Globus pallidus (tissue), 1 donor: ENCODE results near the gene PIK3CD.
"Not testable (repeated sequence)": the region's sequence is repeated elsewhere in the genome, so short reads cannot be mapped to it uniquely, and the experiment has no call there.

Experiments used
- DNase-seq: peaks from one replicate; pipeline ENCODE4 v3.0.0-alpha.2; 2015; ENCODE audit warnings: low spot score

PIK3CD gene

DNA sequence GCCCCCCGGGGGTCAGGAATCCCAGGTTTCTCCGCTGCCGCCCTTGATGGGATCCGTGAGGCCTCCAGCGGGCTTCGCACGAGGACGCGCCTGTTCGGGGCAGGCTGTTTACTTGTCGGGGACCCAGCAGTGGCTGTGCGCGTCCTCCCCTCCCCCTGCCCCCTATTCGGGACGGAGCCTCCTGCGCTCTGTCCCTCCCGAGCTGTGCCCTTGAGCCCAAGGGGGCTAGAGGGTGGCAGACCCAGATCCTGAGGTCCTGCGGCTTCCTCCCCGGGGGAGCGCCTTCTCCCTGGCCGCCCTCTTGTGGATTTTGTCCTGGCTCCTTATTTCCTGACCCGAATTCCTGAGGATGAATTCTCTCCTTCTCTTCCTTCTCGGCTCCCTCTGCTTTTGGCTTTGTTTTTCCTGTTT is 38.4 kb downstream of the PIK3CD start:
- no peak for DNase-seq

DNA sequence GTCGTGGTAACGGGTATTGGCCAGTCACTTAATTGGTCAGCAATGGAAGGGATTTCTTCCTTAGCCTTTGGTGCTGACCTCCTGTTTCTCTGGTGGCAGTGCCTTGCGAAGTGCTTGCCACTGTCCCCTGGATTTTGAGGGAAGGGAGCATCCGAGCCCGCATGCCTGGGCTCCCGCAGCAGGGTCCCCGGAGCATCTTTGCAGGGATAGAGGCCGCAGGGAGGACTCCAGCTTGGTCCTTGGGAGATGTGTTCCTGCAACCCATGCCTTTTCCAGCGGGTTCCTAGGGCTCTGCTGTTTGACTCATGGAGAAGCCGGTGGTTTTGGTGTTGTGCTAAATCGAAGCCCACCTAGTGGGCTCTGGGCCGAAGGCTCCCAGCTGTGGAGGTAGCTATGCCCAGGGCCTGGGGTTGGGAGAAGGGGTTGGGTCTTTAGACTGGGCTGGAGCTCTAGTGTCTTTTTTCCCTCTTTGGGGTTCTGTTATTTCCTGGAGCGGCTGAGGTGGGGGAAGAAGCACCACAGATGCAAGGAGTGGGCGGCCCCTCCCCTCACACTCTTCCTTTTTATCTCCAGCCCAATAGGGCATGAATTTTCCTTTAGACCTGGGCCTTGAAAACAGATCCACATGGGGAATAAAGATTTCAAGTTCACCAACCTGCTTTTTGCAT is 39.0 kb downstream of the PIK3CD start:
- no peak for DNase-seq

DNA sequence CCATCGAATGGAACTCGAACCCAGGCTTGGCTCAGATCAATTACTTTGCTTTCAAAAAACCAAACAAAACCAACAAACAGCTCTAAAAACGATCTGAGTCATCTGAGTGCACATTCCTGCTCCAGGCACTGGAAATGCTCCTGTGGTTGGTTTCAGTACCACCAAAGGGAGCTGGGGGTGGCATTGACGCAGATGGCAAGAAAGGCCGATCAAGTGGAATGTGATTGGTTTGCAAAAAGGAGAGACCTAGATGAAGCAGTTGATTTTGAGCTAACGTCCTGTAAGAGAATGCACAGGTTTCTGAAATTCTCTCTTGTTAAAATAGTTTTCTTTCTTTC is 39.5 kb downstream of the PIK3CD start:
- no peak for DNase-seq

DNA sequence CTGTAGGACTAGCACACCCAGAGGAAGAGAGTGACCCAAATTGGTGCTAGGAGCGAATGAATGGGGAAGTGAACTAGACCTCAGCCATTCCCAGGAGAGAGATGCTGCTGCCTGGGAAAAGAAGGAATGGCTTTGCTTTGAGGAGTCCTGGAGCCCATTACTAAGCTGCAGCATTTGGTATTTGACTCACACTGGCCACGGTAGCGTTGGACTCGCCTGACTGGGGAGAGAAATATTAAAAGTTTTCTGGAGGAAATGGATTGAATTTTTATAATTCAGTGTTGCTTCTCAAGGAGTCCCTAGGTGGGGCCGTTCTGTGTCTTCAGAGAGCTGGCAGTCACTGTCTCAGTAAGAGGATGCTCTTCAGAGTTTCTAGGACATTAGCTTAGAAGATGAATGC is 40.2 kb downstream of the PIK3CD start:
- DNase-seq, result no peak

DNA sequence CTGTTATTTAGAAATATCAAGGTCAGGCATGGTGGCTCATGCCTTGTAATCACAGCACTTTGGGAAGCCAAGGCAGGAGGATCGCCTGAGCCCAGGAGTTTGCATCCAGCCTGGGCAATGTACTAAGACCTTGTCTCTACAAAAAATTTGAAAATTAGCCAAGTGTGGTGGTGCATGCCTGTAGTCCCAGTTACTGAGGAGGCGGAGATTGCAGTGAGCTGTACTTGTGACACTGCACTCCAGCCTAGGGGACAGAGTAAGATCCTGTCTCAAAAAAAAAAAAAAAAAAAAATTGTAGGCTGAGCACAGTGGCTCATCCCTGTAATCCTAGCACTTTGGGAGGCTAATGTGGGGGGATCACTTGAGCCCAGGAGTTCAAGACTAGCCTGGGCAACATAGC is 45.3 kb downstream of the PIK3CD start:
- no peak for DNase-seq

DNA sequence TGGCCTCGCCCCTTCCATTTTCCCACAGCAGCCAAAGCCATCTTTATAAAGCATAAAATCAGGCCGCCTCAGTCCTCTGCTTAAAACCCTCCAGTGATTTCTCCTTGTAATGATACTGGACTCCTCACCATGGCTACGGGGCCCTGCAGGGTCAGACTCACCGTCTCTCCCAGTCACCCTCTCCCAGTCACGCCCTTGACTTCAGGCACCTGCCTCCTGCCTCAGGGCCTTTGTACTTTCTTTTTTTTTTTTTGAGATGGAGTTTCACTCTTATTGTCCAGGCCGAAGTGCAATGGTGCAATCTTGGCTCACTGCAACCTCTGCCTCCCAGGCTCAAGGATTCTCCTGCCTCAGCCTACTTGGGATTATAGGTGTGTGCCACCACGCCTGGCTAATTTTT is 47.8 kb downstream of the PIK3CD start:
- no peak for DNase-seq

DNA sequence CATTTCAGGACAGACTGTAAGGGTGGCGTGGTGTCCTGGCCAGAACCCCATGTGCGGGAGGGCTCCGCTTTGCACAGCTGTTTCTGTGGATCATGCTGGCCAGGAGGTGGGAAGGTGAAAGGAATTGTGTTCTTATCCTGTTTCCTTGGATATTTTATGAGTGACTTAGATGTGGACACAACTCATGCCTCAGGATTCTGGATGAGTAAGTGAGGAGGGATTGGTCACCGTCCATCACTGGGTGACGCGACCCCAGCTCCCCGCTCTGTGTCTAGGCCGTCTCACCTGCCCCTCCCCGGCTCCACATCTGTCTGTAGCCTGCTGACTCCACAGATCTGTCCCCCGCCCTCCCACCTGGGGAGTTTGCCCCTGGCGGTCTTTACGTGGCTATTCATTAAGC is 48.8 kb downstream of the PIK3CD start:
- DNase-seq, result no peak

DNA sequence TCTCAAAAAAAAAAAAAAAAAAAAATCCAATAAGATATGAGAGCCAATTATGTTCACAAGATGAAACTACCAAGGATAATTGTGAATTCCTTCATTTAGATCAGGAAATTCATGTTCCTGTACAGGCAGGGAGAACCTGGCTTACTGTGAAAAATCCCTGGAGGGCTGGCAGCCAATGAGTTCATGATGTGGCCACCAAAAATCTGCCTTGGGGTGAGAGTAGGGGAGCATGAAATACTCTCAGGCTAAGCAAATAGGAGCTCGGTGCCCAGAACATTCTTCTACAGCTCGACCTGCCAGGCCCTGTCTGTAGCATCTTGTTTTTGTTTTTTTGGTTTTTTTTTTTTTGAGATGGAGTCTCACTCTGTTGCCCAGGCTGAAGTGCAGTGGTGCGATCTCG is 50.1 kb downstream of the PIK3CD start:
- no peak for DNase-seq

DNA sequence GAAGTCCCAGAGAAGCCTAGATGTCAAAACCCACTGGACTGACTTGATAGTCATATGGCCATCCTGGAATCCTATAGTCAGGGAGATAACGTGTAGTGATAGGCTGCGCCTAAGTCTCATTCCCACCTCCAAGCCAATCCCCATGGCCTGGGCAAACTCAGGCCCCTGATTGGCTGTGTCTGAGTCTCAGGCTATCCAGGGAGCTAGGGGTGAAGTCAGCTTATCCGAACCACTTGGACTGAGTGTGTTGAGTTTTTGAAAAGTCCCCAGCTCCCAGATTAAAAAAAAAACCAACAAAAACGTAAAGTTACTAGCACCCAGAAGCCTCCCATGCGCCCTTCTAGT is 51.6 kb downstream of the PIK3CD start:
- DNase-seq, result no peak

DNA sequence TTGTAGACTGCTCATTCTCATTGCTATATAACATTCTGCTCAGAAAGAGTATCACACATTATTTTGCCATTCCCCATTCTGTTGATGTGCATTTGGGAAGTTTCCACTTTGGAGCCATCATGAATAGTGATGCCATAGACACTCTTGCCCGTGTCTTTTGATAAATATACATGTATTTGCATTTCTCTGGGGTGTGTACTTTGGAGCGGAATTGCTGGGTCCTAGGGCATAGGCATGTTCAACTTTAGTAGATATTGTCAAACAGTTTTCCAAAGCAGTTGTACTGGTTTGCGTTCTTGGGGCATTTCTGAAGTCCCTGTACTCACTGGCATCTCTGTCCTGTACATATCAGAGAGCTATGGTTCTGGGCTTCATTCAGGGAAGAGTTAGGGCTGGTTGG is 52.1 kb downstream of the PIK3CD start:
- DNase-seq, result no peak

DNA sequence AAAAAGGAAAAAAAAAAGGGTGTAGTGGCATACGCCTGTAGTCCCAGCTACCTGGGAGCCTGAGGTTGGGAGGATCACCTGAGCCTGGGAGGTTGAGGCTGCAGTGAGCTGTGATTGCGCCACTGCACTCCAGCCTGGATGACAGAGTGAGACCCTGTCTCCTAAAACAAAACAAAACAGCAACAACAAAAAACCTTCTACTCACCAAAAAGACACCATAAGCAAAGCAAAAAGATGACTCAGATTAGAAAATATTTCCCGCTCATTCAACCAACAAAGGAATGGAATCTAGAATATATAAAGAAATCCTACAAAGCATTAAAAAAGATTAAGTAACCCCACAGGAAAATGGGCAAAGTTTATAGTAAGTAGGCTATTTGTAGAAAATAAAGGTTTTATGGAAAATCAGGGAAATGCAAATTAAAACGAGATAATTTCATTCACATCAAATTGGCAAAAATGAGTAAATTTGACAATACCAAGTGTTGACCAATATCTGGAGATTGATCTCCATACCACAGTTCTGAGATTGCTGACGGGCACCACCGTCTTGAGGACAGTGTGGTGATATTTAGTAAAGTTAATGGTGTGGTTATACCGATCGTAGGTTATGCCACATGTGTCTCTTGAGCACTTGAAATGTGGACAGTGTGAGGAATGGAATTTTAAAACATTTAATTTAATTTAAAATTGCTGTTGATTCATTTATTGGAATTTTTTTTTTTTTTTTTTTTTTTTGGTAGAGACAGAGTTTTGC is 54.0 kb downstream of the PIK3CD start:
- DNase-seq, result no peak

DNA sequence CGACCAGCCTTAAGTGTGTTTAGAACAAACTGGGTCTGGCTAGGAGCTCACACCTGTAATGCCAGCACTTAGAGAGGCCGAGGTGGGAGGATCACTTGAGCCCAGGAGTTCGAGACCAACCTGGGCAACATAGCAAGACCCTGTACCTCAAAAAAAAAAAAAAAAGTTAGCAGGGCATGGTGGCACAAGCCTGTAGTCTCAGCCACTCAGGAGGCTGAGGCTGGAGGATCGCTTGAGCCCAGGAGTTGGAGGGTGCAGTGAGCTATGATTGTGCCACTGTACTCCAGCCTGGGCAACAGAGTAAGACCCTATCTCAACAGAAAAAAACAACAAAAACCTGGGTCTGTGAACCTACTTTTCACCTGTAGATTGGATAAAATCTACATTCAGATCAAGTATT is 54.6 kb downstream of the PIK3CD start:
- DNase-seq, result no peak

DNA sequence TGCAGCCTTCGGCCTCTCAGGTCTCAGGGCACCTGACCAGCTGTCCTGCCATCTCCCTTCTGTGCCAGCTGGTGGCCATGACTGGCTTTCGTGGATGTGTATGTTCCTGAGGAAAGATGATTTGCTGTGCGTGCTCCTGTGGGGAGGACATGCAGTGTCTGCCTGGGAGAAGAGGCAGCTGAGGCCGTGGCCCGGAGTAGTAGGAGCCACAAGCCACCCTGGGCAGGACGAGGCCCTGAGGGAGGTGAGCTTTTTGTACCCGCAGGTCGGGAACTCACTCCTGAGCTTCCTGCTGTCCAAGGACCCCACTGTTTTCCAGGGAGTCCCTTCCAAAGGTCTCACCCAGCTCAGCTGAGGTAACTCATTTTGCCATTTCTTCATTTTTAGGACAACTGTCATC is 58.5 kb downstream of the PIK3CD start:
- no peak for DNase-seq

DNA sequence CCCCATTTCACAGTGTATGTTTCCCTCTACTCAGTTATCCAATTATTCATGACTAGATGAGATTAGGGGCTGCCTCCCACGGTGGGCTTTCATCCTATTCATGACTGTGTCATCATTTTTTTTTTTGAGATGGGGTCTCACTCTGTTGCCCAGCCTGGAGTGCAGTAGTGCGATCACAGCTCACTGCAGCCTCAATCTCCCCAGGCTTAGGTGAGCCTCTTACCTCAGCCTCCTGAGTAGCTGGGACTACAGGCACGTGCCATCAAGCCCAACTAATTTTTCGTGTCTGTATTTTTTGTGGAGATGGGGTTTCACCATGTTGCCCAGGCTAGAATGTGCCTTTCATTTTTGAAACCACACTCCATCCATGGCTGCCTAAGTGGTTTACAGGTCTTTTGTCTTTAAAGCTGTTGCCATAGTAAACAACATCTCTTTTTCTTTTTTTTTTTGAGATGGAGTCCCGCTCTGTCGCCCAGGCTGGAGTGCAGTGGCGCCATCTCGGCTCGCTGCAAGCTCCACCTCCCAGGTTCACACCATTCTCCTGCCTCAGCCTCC is 60.0 kb downstream of the PIK3CD start:
- DNase-seq, result no peak

DNA sequence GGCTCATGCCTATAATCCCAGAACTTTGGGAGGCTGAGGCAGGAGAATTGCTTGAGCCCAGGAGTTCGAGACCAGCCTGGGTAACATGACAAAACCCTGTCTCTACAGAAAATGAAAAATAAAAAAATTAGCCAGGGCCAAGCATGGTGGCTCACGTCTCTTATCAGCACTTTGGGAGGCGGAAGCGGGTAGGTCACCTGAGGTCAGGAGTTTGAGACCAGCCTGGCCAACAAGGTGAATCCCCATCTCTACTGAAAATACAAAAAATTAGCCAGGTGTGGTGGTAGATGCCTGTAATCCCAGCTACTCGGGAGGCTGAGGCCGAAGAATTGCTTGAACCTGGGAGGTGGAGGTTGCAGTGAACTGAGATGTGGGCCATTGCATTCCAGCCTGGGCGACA is 61.2 kb downstream of the PIK3CD start:
- not testable (repeated sequence) for DNase-seq

DNA sequence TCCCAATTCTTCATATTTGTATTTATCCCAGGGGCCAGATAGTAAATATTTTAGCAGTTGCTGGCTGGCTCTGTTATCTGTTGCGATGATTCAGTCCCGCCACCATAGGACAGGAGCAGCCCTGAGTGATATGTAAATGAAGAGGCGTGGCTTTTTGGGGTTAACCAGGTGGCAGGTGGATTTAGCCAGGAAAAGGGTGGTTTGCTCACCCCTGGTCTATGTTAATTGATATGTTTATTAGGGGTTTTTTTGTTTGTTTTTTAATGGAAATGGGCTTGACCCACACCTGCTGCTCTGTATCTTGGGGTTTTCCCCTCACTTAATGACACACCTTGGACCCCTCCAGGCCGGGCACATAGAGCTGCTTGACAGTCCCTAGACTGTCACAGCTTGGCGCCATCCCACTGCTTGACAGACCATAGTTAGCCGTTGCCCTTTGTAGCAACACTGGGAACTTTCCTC is 62.8 kb downstream of the PIK3CD start:
- DNase-seq, result no peak

DNA sequence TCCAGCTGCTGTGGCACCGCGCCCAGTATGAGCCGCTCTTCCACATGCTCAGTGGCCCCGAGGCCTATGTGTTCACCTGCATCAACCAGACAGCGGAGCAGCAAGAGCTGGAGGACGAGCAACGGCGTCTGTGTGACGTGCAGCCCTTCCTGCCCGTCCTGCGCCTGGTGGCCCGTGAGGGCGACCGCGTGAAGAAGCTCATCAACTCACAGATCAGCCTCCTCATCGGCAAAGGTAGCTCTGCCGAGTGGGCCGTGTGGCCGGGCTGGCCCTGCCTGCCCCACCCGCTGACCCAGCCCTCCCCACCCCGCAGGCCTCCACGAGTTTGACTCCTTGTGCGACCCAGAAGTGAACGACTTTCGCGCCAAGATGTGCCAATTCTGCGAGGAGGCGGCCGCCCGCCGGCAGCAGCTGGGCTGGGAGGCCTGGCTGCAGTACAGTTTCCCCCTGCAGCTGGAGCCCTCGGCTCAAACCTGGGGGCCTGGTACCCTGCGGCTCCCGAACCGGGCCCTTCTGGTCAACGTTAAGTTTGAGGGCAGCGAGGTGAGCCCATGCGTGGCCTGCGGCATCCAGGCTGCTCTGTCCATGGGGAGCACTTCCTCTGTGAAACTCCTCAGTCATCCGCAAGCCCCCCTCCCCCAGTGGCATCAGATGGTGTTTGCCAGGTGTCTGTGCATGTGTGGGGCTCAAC is 64.2 kb downstream of the PIK3CD start:
- no peak for DNase-seq

DNA sequence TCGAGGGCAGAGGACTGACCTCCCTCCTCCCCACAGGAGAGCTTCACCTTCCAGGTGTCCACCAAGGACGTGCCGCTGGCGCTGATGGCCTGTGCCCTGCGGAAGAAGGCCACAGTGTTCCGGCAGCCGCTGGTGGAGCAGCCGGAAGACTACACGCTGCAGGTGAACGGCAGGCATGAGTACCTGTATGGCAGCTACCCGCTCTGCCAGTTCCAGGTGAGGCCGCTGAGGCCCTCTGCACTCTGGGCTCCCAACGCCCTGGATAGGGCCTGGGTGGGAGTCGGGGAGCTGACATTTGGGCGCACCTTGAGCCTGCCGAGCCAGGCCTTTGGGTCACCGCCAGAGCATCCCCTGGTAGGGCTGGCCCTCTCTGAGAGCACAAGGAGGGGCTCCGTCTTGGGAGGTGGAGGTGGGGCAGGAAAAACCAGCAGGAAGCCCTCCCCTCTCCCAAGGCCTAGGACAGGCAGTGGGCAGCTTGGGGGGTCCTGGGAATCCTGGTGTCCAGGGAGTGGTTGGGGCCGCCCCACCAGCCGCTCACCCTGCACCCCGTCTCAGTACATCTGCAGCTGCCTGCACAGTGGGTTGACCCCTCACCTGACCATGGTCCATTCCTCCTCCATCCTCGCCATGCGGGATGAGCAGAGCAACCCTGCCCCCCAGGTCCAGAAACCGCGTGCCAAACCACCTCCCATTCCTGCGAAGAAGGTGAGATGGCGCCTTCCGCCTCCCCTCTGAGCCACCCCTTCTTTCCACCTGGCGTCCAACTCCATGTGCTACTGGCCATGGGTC is 65.1 kb downstream of the PIK3CD start:
- DNase-seq, result no peak

DNA sequence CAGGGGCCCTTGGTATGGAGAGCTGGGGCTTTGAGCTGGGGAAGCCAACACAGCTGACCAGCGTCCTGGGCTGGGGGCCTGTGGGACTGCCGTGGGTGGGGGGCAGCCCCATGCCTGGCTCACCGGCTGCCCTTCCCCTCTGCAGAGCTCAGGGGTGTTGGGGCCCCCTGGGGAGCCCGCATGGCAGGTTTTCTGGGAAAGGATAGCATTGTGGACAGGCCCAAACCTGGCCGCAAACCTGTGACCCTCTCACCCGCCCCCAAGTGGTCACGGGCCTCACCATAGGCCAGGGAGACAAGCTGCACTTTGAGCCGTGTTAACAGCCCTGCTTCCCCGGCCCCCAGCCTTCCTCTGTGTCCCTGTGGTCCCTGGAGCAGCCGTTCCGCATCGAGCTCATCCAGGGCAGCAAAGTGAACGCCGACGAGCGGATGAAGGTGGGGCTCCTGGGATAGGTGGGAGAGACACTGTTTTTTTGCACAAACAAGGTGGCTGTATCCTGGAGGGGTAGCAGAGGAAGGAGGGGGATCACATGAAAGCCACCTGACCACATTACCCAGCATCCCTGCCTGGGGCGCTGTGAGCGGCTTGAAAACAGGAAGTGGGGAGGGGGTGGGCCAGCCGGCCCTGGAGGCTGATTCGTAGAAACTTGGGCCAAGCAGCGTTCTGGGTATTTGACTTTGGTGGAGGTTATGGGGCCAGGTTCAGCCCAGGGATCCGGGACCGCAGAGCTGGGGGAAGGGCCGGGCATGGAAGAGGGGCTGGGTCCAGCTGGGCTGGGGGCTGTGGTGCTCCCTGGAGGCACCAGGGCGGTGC is 65.9 kb downstream of the PIK3CD start:
- peak; percentile 43 for DNase-seq

DNA sequence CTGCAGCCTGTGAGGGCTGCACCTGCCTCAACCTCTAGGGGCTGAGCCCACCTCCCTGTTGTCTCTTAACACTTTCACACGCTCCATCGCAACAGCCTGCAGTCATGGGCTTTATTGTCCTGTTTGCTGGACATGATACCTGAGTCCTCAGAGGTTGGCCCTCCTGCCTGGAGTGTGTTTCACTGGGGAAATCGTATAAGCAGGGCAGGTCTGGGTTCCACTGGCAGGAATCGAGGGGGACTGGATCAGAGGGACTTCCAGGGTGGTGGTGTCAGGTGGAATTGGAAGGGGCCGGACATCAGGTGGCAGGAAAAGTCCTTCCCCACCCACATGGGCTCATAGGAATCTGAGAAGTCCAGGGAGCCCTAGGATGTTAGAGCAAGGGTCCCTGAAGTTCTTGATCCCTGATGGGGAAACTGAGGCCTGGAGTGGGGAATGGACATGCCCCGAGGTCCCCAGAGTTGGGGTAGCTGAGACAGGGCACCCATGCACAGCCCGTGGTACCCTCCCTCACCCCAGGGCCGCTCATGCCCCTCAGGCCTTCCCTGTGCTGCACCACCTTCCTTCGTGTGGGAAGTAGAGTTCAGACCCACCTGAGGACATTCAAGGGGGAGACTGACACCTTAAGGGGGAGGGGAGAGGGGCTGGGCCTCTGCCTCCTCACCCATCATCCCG is 66.6 kb downstream of the PIK3CD start:
- no peak for DNase-seq
